ENCODE results near the gene TUFM.
A peak's percentile ranks its signal among the peaks of the same experiment; 100 is the strongest.
"Not testable (repeated sequence)": the region's sequence is repeated elsewhere in the genome, so short reads cannot be mapped to it uniquely, and the experiment has no call there.

TUFM gene

DNA sequence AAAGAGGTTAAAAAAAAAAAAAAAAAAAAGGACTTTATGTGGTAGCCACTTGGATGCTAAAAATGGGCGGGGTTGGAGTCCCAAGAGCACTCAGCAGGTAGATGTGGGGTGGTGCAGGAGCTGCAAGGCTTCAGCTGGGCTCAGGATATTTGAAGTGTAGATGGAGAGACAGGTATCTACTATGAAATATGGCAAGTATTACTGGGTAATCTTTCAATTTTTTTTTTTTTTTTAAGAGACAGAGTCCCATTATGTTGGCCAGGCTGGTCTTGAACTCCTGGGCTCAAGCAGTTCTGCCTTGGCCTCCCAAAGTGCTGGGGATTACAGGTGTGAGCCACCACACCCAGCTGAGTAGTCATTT, 7.6 kb downstream of the TUFM start:
- no peak for DNase-seq

DNA sequence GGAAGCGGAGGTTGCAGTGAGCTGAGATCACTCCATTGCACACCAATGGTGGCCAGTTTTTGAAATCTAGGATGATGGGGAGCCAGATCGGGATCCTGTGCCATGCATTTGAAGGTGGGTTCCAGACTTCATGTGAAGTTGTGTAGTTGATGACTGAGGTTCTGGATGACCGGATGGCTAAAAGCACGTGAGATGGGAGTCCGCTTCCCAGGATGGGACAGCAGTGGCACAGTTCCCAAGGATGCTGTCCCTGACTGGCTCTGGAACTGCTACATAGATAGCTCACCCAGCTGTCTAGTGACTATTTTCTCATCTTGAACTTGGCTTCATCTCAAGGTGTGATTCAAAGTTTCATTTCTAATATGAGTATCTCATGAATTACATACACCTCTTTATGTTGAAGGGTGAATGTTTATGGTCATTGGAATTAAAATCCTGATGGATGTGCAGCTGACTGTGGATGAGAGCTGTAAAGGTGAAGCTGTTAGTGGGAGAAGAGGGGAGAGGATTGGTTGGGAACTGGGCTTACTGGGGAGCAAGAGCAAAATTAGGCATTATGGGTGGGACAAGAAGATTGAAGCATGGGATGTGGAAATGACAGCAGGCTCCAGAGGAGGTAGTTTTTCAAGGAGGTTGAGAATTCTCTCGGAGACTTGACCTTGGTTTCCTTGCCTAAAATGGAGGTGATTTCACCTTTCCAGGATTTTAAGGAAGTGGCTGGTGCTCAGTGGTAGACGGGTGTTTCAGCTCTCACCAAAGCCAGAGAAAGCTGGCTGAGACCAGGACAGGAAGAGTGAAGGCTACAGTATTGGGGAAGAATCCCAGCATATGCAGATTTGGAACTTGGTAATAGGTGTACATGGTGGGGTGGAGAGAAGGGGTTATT, 8.2 kb downstream of the TUFM start:
- no peak for DNase-seq

DNA sequence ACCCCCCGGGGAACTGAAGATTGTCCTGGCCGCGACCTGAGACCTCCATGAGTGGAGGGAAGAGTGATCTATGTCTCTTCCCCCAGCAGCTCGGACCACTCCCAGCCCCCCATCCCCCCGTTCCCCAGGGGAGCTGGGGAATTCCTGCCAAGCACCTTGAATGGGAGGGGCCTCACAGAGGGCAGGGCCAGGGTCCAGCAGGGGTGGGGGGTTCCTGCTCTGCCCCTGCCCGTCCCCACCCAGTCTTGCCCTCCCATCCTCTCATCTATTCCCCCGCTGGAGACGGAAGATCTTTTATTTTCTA, 9.4 kb downstream of the TUFM start:
- no peak for DNase-seq

DNA sequence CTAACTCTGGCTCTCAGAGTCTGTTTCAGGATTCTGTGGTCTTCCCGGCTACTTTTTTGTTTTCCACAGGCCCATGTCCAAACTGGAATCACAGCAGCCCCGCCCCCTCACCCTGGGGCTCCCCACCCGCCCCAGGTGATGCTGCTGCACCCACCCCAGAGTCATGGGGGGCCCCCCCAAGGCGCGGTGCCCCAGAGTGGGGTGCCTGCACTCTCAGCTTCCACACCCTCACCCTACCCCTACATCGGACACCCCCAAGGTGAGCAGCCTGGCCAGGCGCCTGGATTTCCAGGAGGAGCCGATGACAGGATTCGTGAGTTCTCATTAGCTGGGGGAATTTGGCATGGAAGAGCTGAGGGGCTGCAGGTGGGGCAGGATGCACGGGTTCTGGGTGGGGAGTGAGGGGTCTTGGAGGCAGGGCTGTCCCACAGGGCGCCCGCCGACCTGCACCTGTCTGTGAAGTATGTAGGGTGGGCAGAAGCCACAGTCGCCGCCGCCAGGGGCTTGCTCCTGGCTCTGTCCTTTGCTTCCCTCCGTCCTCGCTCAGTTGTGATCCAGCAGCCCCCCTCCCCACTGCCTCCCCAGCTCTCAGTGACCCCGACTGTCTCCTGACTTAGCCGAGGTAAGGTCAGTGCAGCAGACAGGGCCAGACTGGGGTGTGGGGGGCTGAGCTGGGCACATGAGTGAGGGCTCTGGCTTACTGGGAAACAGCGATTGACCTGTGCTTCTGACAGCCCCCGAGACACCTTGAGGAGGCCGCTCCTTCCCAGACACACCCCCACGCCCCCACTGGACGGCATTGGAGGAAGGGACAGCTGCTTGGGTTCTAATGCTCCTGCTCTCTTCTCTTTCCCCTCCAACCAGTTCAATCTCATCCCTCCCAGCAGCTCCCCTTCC, 10.0 kb downstream of the TUFM start:
- DNase-seq = no peak

DNA sequence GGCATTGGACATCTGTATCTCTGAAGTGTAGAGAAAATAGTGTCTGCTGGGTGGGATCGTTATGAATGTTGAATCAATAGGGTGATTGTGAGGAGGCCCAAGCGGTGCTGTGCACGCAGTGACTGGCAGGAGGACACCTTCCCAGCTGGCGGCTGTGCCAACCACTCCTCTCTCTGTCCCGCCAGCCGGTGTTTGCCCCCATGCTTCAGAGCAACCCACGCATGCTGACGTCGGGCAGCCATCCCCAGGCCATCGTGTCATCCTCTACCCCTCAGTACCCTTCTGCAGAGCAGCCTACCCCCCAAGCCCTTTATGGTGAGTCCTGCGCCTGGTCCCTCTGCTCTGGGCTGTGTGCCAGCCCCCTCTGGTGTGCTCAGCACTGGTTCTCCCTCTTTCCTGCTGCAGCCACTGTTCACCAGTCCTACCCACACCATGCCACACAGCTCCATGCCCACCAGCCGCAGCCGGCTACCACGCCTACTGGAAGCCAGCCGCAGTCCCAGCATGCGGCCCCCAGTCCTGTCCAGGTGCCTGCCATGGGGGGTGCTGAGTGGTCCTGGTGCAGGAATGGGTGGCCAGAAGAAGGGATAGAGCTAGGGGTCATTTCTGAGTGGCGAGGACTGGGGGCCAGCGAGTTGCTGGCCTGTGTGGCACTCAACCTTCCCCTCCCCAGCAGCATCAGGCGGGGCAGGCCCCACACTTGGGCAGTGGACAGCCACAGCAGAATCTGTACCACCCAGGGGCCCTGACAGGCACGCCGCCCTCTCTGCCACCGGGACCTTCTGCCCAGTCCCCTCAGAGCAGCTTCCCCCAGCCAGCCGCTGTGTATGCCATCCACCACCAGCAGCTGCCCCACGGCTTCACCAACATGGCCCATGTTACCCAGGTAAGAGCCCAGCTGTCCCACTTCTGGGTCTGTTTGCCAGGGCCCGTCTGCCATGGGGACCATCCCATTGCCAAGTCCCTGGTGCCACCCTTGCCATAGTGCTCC, 11.0 kb downstream of the TUFM start:
- no peak for DNase-seq

DNA sequence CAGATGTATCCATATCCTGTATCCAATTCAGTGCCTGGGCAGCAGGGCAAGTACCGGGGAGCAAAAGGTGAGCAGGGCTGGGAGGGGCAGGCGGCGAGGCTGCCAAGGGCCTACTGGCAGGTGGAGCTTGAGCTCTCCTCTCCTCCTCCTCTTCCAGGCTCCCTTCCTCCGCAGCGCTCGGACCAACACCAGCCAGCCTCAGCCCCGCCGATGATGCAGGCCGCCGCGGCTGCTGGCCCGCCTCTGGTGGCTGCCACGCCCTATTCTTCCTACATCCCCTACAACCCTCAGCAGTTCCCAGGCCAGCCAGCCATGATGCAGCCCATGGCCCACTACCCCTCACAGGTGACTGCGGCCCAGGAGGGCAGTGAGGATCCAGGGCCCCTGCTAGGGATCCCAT, 11.8 kb downstream of the TUFM start:
- no peak for DNase-seq

DNA sequence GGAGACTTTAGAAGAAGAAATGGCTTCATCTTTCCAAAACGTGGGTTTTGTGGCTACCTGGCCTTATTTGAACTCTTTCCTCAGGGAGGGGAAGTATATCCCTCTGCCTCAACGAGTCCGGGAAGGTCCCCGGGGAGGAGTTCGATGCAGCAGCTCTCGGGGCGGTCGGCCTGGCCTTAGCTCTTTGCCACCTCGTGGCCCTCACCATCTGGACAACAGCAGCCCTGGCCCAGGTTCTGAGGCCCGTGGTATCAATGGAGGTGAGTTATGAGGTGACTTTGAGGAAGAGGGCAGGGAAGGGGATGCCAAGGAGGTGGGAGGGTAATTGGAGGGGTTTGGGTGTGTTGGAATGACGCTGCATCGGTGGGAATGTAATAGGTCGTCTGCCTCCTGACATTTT, 15.6 kb downstream of the TUFM start:
- DNase-seq = no peak

DNA sequence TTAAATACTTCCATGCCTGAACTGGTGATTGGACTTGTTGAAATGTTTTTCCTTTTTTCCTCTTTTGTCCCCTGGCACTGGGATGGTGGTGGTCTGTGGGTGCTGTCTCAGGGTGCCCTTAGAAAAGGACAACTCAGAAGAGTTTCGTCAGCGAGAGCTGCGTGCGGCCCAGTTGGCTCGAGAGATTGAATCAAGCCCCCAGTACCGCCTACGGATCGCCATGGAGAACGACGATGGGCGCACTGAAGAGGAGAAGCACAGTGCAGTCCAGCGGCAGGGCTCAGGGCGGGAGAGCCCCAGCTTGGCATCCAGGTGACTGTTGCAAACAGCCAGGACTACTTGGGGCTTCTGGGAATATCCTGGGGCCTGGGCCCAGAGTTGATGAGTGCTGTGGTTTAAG, 16.4 kb downstream of the TUFM start:
- no peak for DNase-seq

DNA sequence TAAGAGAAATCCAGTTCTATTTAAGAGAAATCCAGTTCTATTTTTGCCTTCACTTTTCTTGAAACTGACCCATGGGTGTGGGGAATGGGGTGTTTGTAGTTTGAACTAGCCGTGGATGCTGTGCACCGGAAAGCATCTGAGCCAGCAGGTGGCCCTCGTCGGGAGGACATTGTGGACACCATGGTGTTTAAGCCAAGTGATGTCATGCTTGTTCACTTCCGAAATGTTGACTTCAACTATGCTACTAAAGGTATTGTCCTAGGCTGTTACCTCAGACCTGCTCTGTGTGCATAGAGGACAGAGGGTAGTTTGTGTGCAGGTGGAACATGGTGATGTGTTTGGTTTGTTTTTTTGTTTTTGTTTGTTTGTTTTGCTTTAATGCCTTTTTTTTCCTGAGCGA, 20.0 kb downstream of the TUFM start:
- no peak for DNase-seq

DNA sequence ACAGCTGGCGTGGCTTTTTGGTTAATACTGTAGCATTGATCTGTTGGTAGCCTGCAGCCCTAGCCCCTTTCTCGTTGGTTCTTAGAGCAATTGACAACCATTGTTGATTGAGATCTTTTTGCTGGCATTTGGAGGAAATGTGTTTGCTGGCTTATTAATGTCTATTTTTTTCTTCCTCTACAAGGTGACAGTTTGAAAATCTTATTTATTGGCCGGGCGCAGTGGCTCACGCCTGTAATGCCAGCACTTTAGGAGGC, 21.5 kb downstream of the TUFM start:
- DNase-seq = no peak

DNA sequence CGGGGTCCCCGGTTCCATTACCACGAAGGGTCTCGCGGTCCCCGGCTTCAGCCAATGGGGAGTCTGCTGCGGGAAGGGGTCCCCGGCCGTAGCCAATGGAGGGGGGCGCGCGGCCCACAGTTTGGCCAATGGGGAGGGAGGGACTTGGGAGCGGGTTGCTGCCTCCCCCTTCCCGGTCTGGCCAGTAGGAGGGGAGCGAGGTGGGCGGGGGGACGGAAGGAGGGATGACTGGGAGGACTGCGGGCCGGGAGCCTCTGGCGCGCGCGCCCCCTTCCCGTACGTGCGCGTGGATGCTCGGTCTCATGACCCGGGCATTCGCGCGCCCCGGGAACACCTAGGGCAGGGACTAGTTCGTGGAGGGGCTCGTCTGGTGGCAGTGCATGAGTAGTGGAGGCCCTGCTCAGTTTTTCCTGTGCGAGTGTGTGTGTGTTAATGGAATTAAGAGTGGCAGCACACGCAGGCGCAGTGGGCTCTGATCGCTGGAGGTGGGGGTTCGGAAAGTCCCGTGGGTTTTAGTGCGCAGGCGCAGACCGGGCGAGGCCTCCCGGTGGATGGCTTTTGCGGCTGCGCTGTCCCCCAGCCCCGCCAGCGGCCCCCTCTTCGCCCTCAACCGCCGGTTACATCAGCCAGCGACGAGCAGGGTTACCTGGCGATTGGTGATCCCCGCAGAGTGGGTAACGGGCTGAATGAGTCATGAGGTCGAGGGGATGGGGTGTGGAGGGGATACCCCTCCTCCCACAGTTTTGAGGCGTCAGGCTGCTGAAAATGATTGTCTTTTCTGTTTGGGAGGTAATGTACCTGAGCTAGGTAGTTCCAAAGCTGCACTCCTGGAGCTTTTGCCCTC, 22.1 kb downstream of the TUFM start:
- peak; percentile 94 for DNase-seq

DNA sequence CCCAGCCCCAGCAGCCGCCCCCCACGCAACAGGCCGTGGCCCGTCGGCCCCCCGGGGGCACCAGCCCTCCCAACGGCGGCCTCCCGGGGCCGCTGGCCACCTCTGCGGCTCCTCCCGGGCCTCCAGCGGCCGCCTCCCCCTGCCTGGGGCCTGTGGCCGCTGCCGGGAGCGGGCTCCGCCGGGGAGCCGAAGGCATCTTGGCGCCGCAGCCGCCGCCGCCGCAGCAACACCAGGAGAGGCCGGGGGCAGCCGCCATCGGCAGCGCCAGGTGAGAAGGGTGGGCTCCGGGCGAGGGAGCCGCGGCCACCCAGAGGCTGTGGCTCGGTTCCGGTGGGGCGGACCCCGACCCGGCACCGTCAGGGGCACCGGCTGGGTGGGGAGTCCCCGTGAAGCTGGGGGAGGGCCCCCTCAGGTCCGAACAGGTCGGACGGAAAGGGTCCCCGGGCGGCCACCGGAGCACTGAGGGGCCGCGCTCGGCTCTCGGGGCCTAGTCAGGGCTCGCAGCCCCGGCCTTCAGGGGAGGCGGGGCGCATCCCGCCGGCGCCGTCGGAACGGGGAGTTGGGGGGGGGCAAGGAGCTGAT, 22.8 kb downstream of the TUFM start:
- no peak for DNase-seq

DNA sequence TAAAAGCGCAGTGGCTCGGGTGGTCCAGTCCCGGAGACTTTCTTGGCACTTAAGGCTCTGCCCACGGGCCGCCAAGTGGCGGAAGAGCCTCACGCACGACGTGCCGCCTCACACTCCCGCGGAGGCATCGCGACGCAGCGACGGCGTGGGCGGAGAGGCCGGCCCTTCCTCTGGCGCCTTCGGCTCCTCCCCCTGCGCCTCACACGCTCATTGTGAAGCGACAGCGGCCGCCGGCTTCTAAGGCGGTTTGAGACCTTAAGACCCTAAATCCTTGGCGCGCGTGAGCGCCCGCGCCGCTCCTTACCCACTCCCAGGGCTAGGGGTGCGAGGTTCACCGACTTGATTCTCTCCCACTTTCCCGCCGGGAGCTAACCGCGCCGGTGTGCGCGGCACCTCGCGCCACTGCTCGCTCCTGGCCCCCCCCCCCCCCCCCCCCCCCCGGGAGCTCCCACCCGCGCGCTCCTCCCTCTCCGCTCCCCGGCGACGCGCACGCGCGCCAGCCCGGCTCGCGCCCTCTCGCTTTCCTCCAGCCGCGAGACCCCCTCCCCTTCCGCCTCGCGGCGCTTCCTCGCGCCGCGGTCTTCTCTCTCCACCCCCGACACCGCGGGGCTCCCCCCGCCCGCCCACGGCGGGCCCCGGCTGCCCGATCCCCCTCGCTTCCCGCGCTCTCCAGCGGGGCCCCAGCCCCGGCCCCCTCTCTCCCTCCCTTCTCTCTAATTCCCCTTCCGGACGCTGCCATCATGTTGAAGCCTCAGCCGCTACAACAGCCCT, 23.4 kb downstream of the TUFM start, which contains the start of gene ATXN2L:
Gene ATXN2L (plus strand): TSS at position 480 of the 771 bp plus-strand sequence. CDS start 261 bp downstream, at position 741.
- peak; percentile 85 for DNase-seq

DNA sequence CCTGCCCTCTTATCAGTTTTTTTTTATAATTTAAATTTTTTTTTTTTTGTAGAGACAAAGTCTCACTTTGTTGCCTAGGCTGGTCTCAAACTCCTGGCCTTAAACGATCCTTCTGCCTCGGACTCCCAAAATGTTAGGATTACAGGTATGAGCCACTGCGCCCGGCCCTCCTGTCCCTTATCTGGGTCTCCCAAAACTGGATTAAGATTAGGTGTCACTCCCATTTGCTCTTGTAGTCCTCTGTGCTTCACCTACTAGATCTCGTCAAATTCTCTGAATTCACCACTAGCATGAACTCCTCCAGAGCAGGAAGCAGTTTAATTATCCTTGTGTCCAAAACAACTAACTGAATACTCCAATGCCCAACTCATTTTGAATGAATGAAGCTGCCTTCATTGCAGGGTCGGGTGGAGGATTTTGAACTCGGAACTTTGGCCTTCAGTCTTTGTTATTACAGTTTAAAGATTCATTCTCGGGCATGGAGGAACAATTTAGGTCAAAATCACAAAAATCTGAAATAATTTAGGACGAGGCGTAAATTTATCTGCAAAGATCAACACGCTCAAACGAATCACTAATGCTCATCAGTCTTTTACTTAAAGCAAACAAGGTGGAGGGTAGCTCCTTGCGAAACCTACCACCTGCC, 24.2 kb downstream of the TUFM start:
- DNase-seq = no peak

DNA sequence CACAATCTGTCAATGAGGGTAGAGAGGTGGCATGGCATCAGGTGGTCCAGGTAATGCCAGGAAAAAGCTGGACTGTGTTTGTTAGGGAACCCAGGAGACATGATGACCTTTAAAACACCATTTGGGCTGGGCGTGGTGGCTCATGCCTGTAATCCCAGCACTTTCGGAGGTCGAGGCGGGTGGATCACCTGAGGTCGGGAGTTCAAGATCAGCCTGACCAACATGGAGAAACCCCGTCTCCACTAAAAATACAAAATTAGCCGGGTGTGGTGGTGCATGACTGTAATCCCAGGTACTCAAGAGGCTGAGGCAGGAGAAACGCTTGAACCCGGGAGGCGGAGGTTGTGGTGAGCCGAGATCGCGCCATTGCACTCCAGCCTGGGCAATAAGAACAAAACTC, 25.6 kb downstream of the TUFM start:
- DNase-seq = not testable (repeated sequence)

DNA sequence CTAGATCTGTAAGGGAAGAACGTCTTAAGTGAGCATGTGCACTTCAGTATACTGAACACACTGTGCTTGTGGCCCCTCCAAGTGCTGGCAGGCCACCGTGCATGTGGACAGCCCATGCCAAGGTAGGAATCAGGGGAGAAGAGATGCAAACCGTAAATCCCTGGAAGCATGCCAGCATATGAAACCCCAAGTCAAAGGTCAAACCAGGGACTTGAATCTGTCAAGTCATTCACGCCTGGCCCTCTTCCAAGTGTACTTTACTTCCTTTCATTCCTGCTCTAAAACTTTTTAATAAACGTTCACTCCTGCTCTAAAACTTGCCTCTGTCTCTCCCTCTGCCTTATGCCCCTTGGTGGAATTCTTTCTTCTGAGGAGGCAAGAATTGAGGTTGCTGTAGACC, 26.1 kb downstream of the TUFM start:
- no peak for DNase-seq

DNA sequence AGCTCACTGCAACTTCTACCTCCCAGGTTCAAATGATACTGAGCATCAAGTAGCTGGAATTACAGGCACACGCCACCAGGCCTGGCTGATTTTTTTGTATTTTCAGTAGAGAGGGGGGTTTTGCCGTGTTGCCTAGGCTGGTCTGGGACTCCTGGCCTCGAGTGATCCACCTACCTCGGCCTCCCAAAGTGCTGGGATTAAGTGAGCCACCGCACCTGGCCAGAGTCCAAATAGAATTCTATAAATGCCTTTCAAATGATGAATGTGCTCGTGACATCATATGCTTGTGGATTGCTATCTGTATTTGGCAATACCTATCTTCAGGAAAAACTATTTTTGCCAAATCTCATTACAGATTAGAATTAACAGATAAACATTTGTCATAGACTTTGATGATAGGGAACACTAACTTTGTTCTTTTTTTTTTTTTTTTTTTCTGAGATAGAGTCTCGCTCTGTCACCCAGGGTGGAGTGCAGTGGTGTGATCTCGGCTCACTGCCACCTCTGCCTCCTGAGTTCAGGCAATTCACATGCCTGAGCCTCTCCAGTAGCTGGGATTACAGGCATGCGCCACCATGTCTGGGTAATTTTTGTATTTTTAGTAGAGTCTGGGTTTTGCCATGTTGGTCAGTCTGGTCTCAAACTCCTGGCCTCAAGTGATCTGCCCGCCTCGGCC, 38.6 kb downstream of the TUFM start:
- not testable (repeated sequence) for DNase-seq

DNA sequence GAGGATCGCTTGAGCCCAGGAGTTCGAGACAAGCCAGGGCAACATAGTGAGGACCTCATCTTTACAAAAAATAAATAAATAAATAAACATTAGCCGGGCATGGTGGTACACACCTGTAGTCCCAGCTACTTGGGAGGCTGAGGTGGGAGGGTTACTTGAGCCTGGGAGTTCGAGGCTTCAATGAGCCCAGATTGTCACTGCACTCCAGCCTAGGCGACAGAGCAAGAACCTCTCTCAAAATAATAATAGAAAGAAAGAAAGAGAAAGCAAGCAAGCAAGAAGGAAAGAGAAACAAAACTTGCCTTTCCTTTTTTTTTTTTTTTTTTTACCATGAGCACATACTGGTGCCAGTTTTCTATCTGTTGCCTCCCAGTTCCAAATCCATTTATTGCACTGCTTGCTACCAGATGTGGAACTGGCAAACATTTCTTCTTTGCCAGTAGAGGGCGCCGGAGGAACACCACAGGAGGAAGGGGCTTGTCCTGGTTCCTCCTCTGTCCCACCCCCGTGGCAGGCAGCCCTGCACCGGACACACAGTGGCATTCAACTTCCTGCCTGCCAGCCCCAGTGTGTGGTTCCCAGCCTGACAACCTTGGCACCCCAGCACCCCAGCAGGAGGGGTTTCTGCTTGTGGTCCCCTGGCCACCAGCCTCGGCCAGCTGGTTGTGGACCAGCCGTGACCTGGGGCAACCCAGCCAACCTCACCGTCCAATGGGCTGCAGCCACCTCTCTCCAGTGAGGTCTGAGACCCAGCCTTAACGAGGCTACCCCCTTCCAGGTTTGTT, 43.7 kb downstream of the TUFM start:
- peak; percentile 38 for DNase-seq

All from effector CD8-positive, alpha-beta T cell (primary cell).